ENCODE results near the gene SLC16A10. TPM values are rescaled to one million over a fixed set of nuclear protein-coding genes. Genes with fewer than 3 reads are reported as not detected.

Gene SLC16A10
- total and polyA plus RNA-seq, 2 experiments from 2014 or later: 19.9 to 34.1 TPM

DNA sequence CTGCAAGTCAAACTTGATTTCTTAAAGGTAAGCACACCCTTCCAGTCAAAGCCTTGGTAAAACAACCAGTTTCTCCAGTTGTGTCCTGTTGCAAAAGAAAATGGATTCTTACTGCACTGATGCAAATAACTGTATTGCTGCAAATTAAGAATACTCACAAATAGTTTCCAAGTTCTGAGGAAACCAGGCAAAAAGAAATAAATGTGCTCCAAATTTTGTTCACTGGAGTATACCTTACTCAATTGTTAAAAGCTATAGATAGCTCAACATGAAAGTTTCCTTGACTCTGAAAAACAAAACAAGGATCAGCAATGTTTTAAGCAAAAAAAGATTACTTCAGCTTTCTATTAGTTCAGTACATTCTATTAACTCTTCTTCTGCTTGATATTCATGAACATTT is 75.2 kb downstream of the SLC16A10 start:
- no peak for DNase-seq (ENCODE audit: low spot score)
- Histone ChIP-seq H3K4me3 (no peak overlapping the region), H4K20me1 (ENCODE audit: insufficient read depth, poor library complexity, severe bottlenecking) (no peaks in the 10 kb centered on the region), H3K27me3 (no peaks in the 10 kb centered on the region), H3K79me2 (peaks cover 2% of the 10 kb centered on the region), H2AFZ (no peak overlapping the region), H3K9me2 (replicated peaks; ENCODE audit: insufficient read depth) (no peaks in the 10 kb centered on the region), H3K27ac (no peak overlapping the region), H3K9me3 (ENCODE audit: low read depth) (peaks cover 15% of the 10 kb centered on the region), H3K4me1 (ENCODE audit: insufficient read depth) (no peaks in the 10 kb centered on the region), H3K4me2 (no peak overlapping the region), H3K36me3 (replicated peaks; ENCODE audit: insufficient read depth, low read depth) (no peaks in the 10 kb centered on the region)
- TF ChIP-seq, protein P1, sequence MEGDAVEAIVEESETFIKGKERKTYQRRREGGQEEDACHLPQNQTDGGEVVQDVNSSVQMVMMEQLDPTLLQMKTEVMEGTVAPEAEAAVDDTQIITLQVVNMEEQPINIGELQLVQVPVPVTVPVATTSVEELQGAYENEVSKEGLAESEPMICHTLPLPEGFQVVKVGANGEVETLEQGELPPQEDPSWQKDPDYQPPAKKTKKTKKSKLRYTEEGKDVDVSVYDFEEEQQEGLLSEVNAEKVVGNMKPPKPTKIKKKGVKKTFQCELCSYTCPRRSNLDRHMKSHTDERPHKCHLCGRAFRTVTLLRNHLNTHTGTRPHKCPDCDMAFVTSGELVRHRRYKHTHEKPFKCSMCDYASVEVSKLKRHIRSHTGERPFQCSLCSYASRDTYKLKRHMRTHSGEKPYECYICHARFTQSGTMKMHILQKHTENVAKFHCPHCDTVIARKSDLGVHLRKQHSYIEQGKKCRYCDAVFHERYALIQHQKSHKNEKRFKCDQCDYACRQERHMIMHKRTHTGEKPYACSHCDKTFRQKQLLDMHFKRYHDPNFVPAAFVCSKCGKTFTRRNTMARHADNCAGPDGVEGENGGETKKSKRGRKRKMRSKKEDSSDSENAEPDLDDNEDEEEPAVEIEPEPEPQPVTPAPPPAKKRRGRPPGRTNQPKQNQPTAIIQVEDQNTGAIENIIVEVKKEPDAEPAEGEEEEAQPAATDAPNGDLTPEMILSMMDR (IDR thresholded peaks at IDR 0.05; ENCODE audit: poor library complexity): no peak
- TF ChIP-seq EZH2 (IDR thresholded peaks at IDR 0.05; ENCODE audit: borderline replicate concordance): no peak
- TF ChIP-seq EZH2phosphoT487 (IDR thresholded peaks at IDR 0.05; ENCODE audit: low read depth, severe bottlenecking, unreplicated experiment): no peak

DNA sequence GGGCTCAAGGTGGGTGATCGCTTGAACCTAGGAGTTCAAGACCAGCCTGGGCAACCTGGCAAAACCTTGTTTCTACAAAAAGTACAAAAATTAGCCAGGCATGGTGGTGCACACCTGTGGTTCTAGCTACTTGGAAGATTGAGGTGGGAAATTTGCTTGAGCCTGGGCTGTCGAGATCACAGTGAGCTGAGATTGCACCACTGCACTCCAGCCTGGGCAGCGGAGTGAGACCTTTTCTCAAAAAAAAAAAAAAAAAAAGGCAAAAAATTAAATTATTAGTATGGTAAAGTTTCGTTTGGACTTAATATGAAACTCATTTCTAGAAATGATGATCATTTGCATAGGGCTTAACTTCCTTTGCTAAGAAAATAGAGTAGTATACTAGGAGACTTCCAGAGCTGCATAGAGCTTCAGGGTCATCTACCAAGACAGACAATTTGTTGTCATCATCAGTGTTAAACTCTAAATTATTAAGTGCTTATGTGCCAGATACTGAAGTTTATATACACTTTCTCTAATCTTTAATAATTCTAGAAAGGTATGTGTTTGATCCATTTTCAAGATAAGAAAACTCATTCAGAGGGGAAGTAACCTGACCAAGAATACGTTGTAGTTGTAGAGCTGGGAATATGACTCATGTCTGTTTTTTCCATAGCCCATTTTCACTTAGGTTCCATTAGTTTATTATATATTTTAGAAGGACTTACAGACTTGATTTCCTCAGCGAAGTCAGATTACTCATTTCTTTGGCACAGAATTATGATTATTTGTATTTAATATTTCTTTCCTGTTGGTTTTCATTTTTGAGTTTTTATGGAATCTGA is 84.5 kb downstream of the SLC16A10 start:
- H3K79me2 ChIP-seq: no peaks in the 10 kb centered on the region
- no peak overlapping the region for H3K4me3 ChIP-seq
- H3K36me3 ChIP-seq (replicated peaks; ENCODE audit: insufficient read depth, low read depth): no peaks in the 10 kb centered on the region
- H3K4me1 ChIP-seq (ENCODE audit: insufficient read depth): no peaks in the 10 kb centered on the region
- no peak for DNase-seq (ENCODE audit: low spot score)
- H3K9me2 ChIP-seq (replicated peaks; ENCODE audit: insufficient read depth): no peaks in the 10 kb centered on the region
- WGBS (ENCODE audit: low lambda C conversion rate, missing lambda C conversion rate): 88% methylated on average over 6 of the region's 6 CpGs
- no peak overlapping the region for H3K27ac ChIP-seq
- H3K4me2 ChIP-seq: no peak overlapping the region
- TF ChIP-seq, protein P1 (IDR thresholded peaks at IDR 0.05; ENCODE audit: poor library complexity): no peak
- TF ChIP-seq EZH2phosphoT487 (IDR thresholded peaks at IDR 0.05; ENCODE audit: low read depth, severe bottlenecking, unreplicated experiment) (no peak), EZH2 (IDR thresholded peaks at IDR 0.05; ENCODE audit: borderline replicate concordance) (no peak)
- no peaks in the 10 kb centered on the region for H3K9me3 ChIP-seq (ENCODE audit: low read depth)
- H4K20me1 ChIP-seq (ENCODE audit: insufficient read depth, poor library complexity, severe bottlenecking): no peaks in the 10 kb centered on the region
- no peak overlapping the region for H2AFZ ChIP-seq
- no peaks in the 10 kb centered on the region for H3K27me3 ChIP-seq

DNA sequence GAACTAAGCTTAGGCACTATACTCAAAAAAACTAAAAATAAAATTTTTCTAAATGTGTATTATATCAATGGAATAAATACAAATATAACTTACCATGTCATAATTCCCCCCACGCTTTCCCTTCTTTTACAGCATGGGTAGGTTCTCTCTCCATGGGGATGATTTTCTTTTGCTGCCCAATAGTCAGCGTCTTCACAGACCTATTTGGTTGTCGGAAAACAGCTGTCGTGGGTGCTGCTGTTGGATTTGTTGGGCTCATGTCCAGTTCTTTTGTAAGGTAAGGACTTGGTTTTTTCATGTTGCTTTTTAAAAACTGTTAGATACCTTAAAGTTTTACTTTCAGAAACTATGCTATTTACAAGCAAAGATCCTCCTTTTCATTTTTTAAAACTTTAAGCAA is 85.3 kb downstream of the SLC16A10 start:
- Histone ChIP-seq H3K4me3 (no peak overlapping the region), H4K20me1 (ENCODE audit: insufficient read depth, poor library complexity, severe bottlenecking) (no peaks in the 10 kb centered on the region), H3K9me3 (ENCODE audit: low read depth) (no peaks in the 10 kb centered on the region), H2AFZ (no peak overlapping the region), H3K4me1 (ENCODE audit: insufficient read depth) (peaks cover 5% of the 10 kb centered on the region), H3K4me2 (no peak overlapping the region), H3K27ac (no peak overlapping the region), H3K79me2 (no peaks in the 10 kb centered on the region), H3K9me2 (replicated peaks; ENCODE audit: insufficient read depth) (no peaks in the 10 kb centered on the region), H3K27me3 (no peaks in the 10 kb centered on the region), H3K36me3 (replicated peaks; ENCODE audit: insufficient read depth, low read depth) (no peaks in the 10 kb centered on the region)
- no peak for DNase-seq (ENCODE audit: low spot score)
- 85% methylated on average over 4 of the region's 4 CpGs for WGBS (ENCODE audit: low lambda C conversion rate, missing lambda C conversion rate)
- TF ChIP-seq EZH2 (IDR thresholded peaks at IDR 0.05; ENCODE audit: borderline replicate concordance) (no peak), EZH2phosphoT487 (IDR thresholded peaks at IDR 0.05; ENCODE audit: low read depth, severe bottlenecking, unreplicated experiment) (no peak)
- TF ChIP-seq, protein P1 (IDR thresholded peaks at IDR 0.05; ENCODE audit: poor library complexity): no peak
